Measurements from ENCODE around the gene TMEM150C.

- TF ChIP-seq CTCF (IDR thresholded peaks at IDR 0.05): no peak
- no peak for TF ChIP-seq POLR2A (IDR thresholded peaks at IDR 0.05)
- TF ChIP-seq POLR2AphosphoS5 (IDR thresholded peaks at IDR 0.05): no peak
- no peak for TF ChIP-seq EP300 (IDR thresholded peaks at IDR 0.05)
Measured at GRCh38 chr4:82583897-82584587, 22.3 kb upstream of the TMEM150C start.

Measured in stomach (tissue), 4 donors.